GM18861 (cell line): ENCODE data around the gene DNAAF3.
"Not testable (repeated sequence)": the region's sequence is repeated elsewhere in the genome, so short reads cannot be mapped to it uniquely, and the experiment has no call there.

Experiments used
- ATAC-seq: cut with Tn5 transposase; IDR thresholded peaks from one replicate; pipeline ENCODE4 v1.9.1; 2021; ENCODE audit not compliant: unreplicated experiment

DNAAF3 gene

DNA sequence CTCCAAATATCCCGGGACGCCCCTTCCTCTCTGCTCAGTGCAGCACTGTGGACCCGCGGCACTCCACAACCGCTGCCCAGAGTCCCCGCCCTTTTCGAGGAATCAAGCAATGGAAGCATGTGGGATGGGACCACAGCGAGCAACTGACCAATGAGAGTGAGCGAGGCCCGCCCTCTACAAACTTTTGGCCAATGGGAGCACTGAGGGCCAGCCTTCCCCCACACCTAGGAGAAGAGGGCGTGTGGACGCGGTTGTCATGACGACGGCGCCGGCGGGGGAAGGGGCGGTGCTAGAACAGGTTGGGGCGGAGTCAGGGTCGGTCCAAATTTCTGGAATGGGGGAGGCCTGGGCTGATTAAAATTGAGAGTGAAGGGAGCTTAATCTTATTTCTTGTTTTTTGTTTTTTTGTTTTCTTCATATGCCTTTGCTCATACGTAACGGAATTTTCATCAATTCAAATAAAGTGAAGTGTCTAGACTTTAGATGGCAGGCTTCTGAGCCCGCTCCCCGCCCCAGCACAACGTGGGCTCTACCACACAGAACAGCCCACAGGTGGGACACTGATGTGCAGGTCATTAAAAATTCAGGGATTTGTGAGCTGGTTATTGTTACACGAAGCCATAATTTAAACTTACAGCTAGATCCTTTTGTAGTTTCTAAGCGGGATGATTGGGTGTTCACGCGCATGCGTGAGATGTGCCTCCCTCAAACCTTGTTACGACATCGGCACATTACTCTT, at the start of gene DNAAF3:
DNAAF3 (minus strand) TSS at position 84 of the 739 bp plus-strand sequence. CDS start 200 bp downstream, outside the sequence.
- no peak for ATAC-seq

DNA sequence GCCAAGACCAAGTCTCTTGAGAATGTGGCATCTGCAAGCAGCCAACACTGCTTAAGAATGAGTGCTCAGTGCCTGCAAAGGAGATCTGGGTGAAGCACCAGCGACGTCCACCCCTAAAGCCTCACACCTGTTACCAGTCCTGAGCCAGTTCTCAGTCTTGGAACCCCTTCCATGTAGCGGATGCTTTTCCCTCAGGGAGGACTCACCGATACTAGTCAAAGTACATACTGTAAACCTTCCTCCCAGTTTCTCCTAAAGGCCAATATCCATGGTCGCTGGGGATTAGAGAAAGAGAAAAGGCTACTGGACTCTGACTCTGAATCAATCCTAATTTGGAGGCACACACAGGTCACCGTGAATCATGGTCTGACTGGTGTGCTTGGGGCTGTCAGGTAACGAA, 47.1 kb upstream of the DNAAF3 start:
- no peak for ATAC-seq

DNA sequence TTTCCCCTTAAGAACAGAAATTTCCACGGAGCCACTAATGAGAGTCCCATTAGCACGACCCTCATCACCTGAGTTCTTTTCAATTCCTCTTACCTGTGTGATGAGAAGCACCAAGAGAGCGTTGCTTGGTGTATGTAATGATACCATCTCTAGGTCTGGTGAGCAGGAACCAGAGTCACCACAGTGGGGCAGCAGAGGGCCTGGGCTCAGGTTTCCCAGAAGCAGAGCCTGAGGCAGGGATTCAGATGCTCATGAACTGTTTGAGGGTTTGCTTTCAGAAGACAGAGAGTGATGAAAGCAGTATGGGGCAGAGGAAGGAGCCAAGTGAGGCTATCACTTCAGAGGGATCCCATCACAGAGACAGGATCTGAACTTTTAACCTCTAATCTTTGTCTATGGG, 46.0 kb upstream of the DNAAF3 start:
- ATAC-seq, result no peak

DNA sequence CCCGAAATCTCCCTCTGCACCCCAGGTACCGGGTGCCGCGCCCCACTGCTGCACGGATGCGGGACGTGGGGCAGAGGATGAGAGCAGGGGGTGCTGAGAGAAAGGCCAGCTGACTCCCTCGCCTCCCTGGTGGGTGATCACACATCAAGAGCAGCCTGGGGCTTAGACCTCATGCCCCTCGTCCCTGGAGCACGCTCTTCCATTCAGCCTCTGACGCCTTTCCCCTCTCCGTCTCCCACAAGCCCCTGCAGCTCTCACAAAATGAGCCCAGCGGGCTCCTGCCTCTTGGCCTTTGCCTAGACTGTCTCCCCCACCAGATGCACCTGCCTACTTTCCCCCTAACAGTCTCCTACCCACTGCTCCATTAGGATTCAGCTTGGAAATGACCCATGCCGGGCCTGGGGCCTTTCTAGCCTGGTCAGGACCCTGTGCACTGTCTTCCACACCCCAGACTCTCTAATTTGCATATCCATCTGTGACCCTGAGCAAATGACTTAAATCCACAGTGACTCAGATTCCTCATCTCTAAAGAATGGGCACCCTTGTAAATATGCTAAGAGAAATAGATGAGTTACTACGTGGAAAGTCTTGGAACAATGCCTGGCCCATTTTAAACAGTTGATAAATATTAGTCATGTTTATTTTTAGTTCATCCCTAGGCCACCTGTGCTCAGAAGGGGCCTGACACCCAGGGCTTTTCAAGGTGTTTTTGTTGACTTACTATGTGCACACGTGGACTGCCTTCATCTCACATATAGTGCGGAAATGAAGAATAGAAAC, 43.5 kb upstream of the DNAAF3 start:
- ATAC-seq, result no peak

DNA sequence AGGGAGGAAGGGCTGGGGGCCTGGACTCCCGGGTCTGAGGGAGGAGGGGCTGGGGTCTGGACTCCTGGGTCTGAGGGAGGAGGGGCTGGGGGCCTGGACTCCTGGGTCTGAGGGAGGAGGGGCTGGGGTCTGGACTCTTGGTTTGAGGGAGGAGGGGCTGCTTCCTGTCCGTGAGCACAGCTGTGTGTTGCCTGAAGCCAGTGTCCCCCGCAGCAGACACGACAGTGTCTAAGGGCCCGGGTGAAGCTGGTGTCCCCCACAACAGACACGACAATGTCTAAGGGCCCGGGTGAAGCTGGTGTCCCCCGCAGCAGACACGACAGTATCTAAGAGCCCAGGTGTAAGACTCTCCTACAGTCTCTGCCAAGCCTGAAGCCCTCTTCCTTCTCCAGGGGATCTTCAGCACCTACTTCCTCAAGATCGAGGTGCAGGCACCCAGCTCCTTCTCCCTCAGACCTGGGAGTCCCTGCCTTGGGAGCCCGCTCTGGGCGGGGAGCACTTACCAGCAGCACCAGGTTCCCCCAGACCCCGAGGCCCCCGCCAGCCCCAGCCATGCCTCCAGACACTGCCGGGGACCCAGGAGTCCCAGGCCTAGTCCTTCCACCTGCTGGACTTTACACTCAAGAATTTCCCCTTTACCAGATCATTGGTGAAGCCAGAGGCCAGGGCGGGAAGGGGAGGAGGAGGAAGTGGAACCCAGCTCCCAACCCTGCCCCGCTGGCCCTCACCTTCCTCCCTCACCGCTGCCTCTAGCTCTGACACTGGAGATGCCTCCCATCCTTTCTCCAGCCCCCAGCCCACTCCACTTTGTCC, 42.7 kb upstream of the DNAAF3 start, which contains the start of gene PTPRH:
PTPRH (minus strand) TSS at position 622 of the 813 bp plus-strand sequence; CDS start at position 554, 68 bp downstream.
- no peak for ATAC-seq

DNA sequence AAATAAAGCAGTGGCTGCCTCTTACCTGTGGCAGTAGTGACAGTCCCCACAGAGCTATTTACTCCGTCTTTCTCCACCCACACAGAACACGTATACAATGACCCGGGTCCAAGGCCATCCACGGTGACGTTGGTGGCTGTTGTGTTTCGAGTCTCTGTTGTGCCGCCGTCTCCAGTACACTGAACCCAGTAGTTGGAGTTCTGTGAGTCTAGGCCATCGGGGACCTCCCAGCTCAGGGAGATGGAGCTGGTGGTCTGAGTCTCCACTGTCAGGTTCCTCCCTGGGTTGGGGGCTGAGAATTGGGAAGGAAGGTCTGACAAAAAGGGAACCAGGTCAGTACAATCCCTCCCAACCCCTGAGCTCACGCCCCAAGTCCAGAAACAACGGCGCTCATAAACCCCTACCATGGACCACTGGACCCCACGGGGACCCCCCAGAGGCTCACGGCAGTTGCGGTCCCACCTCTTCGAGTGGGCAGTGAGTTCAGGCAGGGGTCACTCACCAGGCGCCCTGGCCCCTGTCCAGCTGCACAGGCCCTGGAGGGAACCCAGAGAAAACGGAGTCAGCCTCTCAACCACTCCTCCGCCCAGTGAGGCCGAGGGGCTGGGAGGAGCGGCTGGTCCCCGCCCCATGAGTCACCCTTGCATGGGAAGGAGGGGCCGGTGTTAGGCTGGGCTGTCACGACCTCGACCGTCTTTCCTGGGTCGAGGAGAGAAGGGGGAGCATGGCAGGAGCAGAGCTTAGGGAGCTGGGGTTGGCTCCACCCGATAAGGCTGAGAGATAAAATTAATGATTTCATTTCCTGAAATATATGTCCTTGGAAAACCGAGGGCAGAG, 40.5 kb upstream of the DNAAF3 start:
- no peak for ATAC-seq

DNA sequence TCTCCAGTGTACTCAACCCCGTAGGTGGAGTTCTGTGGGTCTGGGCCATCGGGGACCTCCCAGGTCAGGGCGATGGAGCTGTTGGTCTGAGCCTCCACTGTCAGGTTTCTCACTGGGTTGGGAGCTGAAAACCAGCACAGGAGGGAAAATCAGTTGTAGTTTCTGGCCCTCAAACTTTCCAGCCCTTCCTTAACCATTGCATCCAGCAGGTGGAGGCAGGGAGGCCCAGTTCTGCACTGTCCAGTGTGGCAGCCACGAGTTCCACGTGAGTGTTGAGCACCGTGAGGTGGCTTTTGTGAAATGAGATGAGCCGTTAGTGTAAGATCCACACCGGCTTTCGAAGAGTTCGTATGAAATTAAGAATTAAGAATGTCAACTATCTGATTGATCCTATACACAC, 35.8 kb upstream of the DNAAF3 start:
- not testable (repeated sequence) for ATAC-seq

DNA sequence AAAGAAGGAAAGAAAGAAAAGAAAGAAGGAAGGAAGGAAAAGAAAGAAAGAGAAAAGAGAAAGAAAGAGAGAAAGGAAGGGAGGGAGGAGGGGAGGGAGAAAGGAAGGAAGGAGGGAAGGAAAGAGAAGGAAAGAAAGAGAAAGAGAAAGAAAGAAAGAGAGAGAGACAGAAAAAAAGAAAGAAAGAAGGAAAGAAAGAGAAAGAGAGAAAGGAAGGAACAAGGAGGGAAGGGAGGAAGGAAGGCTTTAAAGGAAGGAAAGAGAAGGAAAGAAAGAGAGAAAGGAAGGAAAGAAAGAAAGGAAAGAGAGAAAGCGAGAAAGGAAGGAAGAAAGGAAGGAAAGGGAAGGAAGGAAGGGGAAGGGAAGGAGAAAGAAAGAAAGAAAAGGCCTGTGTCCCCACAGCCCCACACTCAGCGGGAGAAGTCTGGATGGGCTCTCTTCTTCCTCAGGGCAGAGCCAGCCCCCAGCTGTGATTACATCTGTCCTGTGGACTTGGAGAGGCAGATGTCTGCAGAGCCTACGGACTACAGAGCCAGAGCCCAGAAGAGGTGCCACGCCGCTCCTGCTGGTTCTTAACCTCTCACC, 33.3 kb upstream of the DNAAF3 start:
- ATAC-seq, result no peak

DNA sequence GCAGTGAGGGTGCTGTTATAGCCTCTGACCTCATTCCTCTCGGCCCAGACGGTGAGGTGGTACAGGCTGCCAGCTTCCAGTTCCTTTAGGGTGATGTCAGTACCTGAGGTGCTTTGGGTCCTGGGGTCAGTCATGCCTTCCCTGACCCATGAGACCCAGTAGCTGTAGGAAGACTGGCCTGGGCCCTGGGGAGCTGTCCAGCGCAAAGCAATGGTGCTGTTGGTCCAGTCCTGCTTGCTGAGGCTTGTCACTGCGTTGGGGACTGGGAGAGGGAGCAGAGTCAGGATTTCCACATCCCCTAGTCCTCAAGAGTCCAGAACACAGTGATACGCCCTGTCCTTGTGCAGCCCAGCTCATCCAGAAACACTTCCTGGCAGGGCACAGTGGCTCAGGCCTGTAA, 32.2 kb upstream of the DNAAF3 start:
- no peak for ATAC-seq

DNA sequence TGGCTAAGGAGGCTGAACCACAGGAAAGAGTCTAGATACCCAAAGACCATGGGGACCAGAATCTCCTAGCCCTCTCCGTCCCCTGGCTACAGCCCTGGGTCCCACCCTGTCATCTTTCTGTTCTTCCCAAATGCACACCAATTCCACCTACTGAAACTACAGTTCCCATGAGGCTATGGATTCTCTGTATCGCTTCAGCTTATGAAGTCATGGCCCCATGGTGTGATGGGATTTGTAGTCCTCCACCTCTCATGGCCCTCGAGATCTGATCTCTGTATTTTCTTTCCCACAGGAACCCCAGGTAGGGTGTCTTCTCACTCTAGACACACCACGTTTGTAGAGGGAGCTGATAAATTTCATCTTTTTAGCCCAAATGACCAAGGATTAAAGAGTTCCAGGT, 31.1 kb upstream of the DNAAF3 start:
- no peak for ATAC-seq

DNA sequence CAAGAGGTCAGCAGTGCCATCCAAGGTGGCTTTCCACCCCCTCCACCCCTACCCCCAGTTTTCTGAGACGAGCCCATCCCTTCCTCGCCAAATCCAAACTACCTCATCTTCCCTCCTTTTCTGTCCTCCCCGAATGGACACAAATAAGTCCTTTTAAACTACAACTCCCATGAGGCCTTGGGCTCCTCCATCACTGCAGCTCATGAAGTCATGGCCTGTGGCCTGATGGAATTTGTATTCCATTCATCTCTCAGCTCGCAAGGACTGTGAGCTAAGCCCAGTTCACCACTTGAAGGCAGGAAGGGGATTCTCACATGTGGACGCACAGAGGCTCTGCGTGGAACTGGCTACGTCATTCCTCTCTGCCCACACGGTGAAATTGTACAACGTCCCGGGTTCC, 30.4 kb upstream of the DNAAF3 start:
- no peak for ATAC-seq

DNA sequence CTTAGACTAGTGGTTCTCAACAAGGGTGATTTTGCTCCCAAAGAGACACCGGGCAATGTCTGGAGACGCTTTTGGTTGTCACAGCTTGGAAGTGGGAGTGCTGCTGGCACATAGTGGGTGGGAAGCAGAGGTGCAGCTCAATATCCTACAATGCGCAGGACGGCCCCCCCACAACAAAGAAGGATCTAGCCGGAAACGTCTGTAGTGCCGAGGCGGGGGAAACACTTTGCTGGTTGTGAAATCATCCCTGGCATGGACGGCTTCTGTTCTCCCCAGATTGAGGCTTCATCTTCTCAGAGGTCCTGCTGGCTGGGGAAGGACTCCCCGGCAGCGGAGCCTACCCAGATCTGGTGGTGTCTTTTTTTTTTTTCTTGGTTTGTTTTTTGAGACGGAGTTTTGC, 27.1 kb upstream of the DNAAF3 start:
- no peak for ATAC-seq

DNA sequence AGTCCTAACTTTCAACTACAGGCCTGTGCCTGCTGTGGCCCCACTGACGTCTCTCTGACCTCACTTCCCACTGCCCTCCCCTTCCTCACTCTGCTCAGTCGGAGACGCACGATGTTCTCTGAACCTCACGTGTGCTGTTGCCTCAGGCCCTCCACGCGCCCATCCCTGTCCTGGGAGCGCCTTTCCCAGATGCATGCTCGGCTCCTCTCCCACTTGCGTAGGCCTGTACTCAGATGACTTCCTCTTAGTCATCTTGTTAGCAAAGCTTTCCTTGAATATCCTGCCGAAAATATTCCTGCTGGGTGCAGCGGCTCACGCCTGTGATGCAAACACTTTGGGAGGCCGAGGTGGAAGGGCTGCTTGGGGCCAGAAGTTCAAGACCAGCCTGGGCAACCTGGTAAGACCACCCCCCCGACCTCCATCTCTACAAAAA, 23.0 kb upstream of the DNAAF3 start:
- no peak for ATAC-seq

DNA sequence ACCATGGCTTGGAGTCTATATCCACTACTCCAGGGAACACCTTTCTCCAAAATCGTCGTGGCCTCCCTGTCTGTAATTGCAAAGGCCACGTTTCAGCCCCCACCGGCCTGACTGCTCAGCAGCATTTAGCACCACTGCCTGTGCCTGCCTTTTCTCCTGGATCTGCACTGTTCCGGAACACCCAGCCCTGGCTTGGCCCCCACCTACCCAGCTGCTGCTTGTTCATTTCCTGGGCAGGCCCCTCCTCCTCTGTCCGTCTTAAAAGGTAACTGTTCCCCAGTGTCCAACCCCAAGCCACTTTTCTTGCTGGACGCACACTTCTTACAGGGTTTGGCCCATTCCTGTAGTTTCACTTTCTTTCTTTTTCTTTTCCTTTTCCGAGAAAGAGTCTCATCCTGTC, 22.2 kb upstream of the DNAAF3 start:
- ATAC-seq, result no peak

DNA sequence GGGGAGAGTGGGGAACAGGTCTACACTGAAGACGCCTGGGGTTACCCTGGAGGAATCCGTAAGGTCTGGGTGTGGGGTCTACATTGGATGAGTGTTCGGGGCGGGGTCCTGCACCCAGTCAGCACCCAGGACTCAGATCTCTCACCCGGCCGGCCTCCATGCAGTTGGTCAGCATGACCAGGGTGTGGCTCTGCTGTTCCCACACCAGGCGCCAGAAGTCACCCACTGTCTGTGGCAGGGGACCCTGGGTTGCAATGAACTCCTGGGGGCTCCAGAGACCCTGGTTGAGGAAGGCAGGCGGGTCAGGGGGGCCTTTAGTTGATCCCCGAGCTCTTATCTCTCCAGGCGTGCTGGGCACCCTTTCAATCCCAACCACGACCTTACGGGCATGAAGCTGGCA, 19.7 kb upstream of the DNAAF3 start:
- ATAC-seq, result no peak

DNA sequence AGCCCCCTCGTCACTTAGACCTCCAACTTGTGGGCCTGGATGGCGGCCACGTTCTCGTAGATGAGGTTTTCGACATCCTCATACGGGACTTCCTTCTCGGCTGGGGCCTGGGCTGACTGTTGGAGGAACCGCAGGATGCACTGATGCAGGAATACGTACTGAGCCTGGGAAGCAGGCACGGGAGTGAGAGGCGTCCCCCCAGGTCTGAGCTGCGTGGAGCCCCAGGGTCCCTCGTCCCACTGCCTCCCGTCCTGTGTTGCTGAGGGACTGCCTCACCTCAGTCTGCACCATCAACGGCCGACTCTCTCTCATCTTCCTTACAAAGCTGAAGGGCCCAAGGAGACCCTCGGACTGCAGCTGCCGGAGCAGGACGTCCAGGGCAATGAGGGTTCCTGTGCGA, 15.3 kb upstream of the DNAAF3 start:
- no peak for ATAC-seq

DNA sequence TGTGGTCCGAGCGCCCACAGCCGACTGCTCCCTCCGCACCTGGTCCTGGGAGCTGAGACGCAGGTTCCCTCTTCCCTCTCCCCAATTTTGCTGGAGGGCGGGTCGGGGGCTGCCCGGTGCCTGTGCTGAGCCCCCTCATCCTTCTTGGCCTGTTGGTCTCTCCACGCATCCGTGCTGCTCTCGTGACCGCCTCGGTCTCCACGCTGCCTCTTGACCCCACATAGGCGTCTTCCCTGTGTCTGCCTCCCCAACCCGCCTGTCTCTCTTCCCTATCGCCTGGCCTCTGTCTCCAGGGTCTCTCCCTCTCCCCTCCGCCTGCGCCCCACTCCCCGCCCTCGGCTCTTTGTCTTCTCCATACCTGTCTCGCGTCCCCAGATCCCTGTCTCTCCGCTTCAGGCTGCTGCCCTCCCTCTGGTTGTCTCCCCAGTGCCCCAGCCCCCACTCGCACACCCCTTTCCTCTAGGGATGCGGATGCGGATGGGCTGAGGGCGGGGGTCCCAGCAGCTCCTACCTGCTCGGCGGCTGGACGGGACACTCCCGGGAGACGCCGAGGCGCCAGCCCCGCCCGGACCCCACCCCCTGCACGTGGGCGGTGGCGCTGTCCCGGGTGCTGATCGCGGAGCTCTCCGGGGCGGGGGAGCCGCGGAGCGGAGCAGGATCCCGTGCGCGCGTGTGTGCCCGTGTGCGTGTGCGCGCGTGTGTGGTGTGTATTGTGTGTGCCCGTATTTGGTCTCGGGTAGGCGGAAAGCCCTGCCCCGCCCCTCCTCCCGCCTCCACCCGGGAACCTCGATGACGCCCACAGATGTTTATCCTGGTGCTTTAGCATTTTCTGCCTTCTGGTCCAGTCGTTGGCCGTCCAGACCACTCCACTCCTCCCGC, 13.4 kb upstream of the DNAAF3 start, which contains the start of gene SYT5:
SYT5 (minus strand) TSS at position 684 of the 879 bp plus-strand sequence. CDS start 1,248 bp downstream, outside the sequence.
- no peak for ATAC-seq

DNA sequence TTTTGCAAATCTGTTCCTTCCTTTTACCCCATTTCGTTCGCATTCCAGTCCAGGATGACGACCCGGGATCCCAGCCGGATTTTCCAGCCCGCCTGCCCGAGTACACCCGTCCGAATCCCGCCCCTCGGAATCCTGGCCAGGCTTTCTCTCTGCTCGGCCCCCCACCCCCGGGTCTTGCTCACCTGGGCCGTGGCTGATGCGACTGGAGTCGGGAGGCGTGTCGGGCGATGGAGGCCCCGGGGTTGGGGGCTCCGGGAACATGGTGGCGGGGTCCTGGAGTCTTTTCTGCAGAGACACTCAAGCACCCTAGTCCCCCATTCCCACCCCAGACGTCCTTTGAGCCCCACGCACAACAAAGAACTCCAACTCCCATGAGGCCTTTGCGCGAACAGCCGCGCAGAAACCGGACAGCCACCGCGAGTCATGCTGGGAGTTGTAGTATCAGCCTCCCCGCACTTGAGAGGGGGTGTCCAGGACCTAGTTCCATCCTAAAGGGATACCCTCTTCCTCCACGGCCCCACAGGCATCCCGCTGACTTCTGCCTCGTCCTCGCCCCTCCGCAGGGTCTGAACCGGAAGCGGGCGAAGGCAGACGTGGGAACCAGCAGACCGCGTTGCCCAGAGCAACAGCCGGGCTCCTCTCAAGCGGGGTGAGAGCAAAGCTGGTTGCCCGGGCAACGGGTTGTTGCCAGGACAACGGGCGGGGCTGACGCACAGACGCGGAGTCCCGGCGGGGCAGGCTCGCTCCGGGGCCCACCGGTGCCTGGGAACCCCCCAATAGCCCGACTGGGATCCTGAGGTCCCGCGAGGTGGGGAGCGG, 12.6 kb upstream of the DNAAF3 start:
- peak; percentile 76 for ATAC-seq
